Measurements from ENCODE around the gene KCNA1.

The KCNA1 gene

GRCh38 chr12:4899364-4899763 lies 10.3 kb upstream of the KCNA1 start:
- no peak overlapping the region for H3K9ac ChIP-seq (ENCODE audit: low read depth, low read length, poor library complexity)
- H4K91ac ChIP-seq (ENCODE audit: low read depth, low read length, poor library complexity) = no peak overlapping the region
- DNase-seq (ENCODE audit: low spot score) = no peak

GRCh38 chr12:4900327-4900726 lies 9.4 kb upstream of the KCNA1 start:
- no peak overlapping the region for H3K18ac ChIP-seq (ENCODE audit: low read length)
- no peak overlapping the region for H2AK5ac ChIP-seq (ENCODE audit: low read depth, low read length)
- no peak overlapping the region for H4K91ac ChIP-seq (ENCODE audit: low read depth, low read length, poor library complexity)
- H3K4me3 ChIP-seq (ENCODE audit: low read length in 2 of 2) = no peak overlapping the region
- WGBS, 2 donors (ENCODE audit: extremely low coverage in 2 of 2, insufficient read length in 2 of 2, insufficient replicate concordance in 1 of 2) = no CpG with 5 or more reads among the region's 5 CpGs
- no peak overlapping the region for H2BK15ac ChIP-seq (ENCODE audit: low read length)
- H2BK12ac ChIP-seq (ENCODE audit: low read length) = no peak overlapping the region
- peaks cover 0 to 9% (median 3%) of the 10 kb centered on the region in 3 experiments for H3K27me3 ChIP-seq (ENCODE audit: control insufficient read depth in 3 of 3, insufficient read depth in 3 of 3, low read depth in 1 of 3, low read length in 3 of 3)
- H3K79me1 ChIP-seq (ENCODE audit: low read depth, low read length) = no peaks in the 10 kb centered on the region
- H3K4ac ChIP-seq (ENCODE audit: low read length) = no peak overlapping the region
- DNase-seq (ENCODE audit: low spot score) = no peak
- no peak overlapping the region for H3K4me2 ChIP-seq (ENCODE audit: insufficient read depth, low read length, poor library complexity, severe bottlenecking)
- no peak overlapping the region for H2AFZ ChIP-seq (ENCODE audit: low read length)
- H3K27ac ChIP-seq (replicated peaks; ENCODE audit: low read length) = no peak overlapping the region
- H3K9ac ChIP-seq (ENCODE audit: low read depth, low read length, poor library complexity) = no peak overlapping the region
- no peak overlapping the region for H4K8ac ChIP-seq (ENCODE audit: low read depth, low read length)
- no peak overlapping the region for H2BK5ac ChIP-seq (ENCODE audit: low read length)
- H3K9me3 ChIP-seq (replicated peaks in 1 of 2; ENCODE audit: control insufficient read depth in 2 of 2, insufficient read depth in 1 of 2, low read depth in 1 of 2, low read length in 2 of 2) = no peaks in the 10 kb centered on the region
- no peak overlapping the region for H3K23ac ChIP-seq (ENCODE audit: low read depth, low read length, poor library complexity)
- H3K4me1 ChIP-seq (ENCODE audit: control insufficient read depth in 2 of 2, insufficient read depth in 1 of 2, low read depth in 1 of 2, low read length in 2 of 2) = peaks cover 0 to 2% of the 10 kb centered on the region in 2 donors
- no peaks in the 10 kb centered on the region for H3K36me3 ChIP-seq (replicated peaks in 1 of 2; ENCODE audit: control insufficient read depth in 2 of 2, insufficient read depth in 2 of 2, low read length in 2 of 2)
- no peak overlapping the region for H2BK120ac ChIP-seq (ENCODE audit: low read depth, low read length)
- H3K14ac ChIP-seq (ENCODE audit: low read length) = no peak overlapping the region

More at GRCh38 chr12:4899364-4899763, 10.3 kb upstream of the KCNA1 start:
- Histone ChIP-seq H3K18ac (ENCODE audit: low read length) (no peak overlapping the region), H3K4me1 (ENCODE audit: control insufficient read depth in 2 of 2, insufficient read depth in 1 of 2, low read depth in 1 of 2, low read length in 2 of 2) (peaks cover 0 to 2% of the 10 kb centered on the region in 2 donors), H3K4ac (ENCODE audit: low read length) (no peak overlapping the region), H2BK120ac (ENCODE audit: low read depth, low read length) (no peak overlapping the region), H2BK15ac (ENCODE audit: low read length) (no peak overlapping the region), H3K27me3 (ENCODE audit: control insufficient read depth in 3 of 3, insufficient read depth in 3 of 3, low read depth in 1 of 3, low read length in 3 of 3) (peaks cover 0 to 9% (median 3%) of the 10 kb centered on the region in 3 experiments), H3K23ac (ENCODE audit: low read depth, low read length, poor library complexity) (no peak overlapping the region), H3K36me3 (replicated peaks in 1 of 2; ENCODE audit: control insufficient read depth in 2 of 2, insufficient read depth in 2 of 2, low read length in 2 of 2) (no peaks in the 10 kb centered on the region), H3K27ac (replicated peaks; ENCODE audit: low read length) (no peak overlapping the region), H3K4me2 (ENCODE audit: insufficient read depth, low read length, poor library complexity, severe bottlenecking) (no peak overlapping the region), H2AK5ac (ENCODE audit: low read depth, low read length) (no peak overlapping the region), H2AFZ (ENCODE audit: low read length) (no peak overlapping the region), H3K9me3 (replicated peaks in 1 of 2; ENCODE audit: control insufficient read depth in 2 of 2, insufficient read depth in 1 of 2, low read depth in 1 of 2, low read length in 2 of 2) (no peaks in the 10 kb centered on the region), H3K14ac (ENCODE audit: low read length) (no peak overlapping the region), H4K8ac (ENCODE audit: low read depth, low read length) (no peak overlapping the region), H3K79me1 (ENCODE audit: low read depth, low read length) (no peaks in the 10 kb centered on the region), H2BK12ac (ENCODE audit: low read length) (no peak overlapping the region), H3K4me3 (ENCODE audit: low read length in 2 of 2) (no peak overlapping the region), H2BK5ac (ENCODE audit: low read length) (no peak overlapping the region)
- no CpG with 5 or more reads among the region's 4 CpGs for WGBS, 2 donors (ENCODE audit: extremely low coverage in 2 of 2, insufficient read length in 2 of 2, insufficient replicate concordance in 1 of 2)

- Histone ChIP-seq H3K23ac (ENCODE audit: low read depth, low read length, poor library complexity) (no peak overlapping the region), H3K79me1 (ENCODE audit: low read depth, low read length) (no peaks in the 10 kb centered on the region), H2BK15ac (ENCODE audit: low read length) (no peak overlapping the region), H3K9me3 (replicated peaks in 1 of 2; ENCODE audit: control insufficient read depth in 2 of 2, insufficient read depth in 1 of 2, low read depth in 1 of 2, low read length in 2 of 2) (no peaks in the 10 kb centered on the region), H3K4me1 (ENCODE audit: control insufficient read depth in 2 of 2, insufficient read depth in 1 of 2, low read depth in 1 of 2, low read length in 2 of 2) (peaks cover 4 to 12% of the 10 kb centered on the region in 2 donors), H2BK12ac (ENCODE audit: low read length) (no peak overlapping the region), H2AFZ (ENCODE audit: low read length) (no peak overlapping the region), H3K14ac (ENCODE audit: low read length) (no peak overlapping the region), H3K27ac (replicated peaks; ENCODE audit: low read length) (no peak overlapping the region), H2BK5ac (ENCODE audit: low read length) (no peak overlapping the region), H3K4ac (ENCODE audit: low read length) (no peak overlapping the region), H3K27me3 (ENCODE audit: control insufficient read depth in 3 of 3, insufficient read depth in 3 of 3, low read depth in 1 of 3, low read length in 3 of 3) (peaks cover 2 to 50% (median 15%) of the 10 kb centered on the region in 3 experiments), H4K91ac (ENCODE audit: low read depth, low read length, poor library complexity) (no peak overlapping the region), H3K18ac (ENCODE audit: low read length) (no peak overlapping the region), H3K9ac (ENCODE audit: low read depth, low read length, poor library complexity) (no peak overlapping the region), H4K8ac (ENCODE audit: low read depth, low read length) (no peak overlapping the region), H3K4me2 (ENCODE audit: insufficient read depth, low read length, poor library complexity, severe bottlenecking) (no peak overlapping the region), H3K4me3 (ENCODE audit: low read length in 2 of 2) (no peak overlapping the region), H2BK120ac (ENCODE audit: low read depth, low read length) (no peak overlapping the region), H2AK5ac (ENCODE audit: low read depth, low read length) (no peak overlapping the region), H3K36me3 (replicated peaks in 1 of 2; ENCODE audit: control insufficient read depth in 2 of 2, insufficient read depth in 2 of 2, low read length in 2 of 2) (no peaks in the 10 kb centered on the region)
- no peak for DNase-seq (ENCODE audit: low spot score)
Measured at GRCh38 chr12:4905316-4905715, 4.4 kb upstream of the KCNA1 start.

- no CpG with 5 or more reads among the region's 31 CpGs for WGBS, 2 donors (ENCODE audit: extremely low coverage in 2 of 2, insufficient read length in 2 of 2, insufficient replicate concordance in 1 of 2)
- Histone ChIP-seq H3K14ac (ENCODE audit: low read length) (peak overlapping the region; percentile 48), H3K4ac (ENCODE audit: low read length) (no peak overlapping the region), H4K8ac (ENCODE audit: low read depth, low read length) (no peak overlapping the region), H3K9ac (ENCODE audit: low read depth, low read length, poor library complexity) (no peak overlapping the region), H4K91ac (ENCODE audit: low read depth, low read length, poor library complexity) (no peak overlapping the region), H3K4me2 (ENCODE audit: insufficient read depth, low read length, poor library complexity, severe bottlenecking) (peak overlapping the region; percentile 96), H3K4me3 (ENCODE audit: low read length in 2 of 2) (peak overlapping the region in 1 of 2 donors; percentile 81), H2BK120ac (ENCODE audit: low read depth, low read length) (no peak overlapping the region), H2AFZ (ENCODE audit: low read length) (peak overlapping the region; percentile 84), H2BK5ac (ENCODE audit: low read length) (no peak overlapping the region), H3K27ac (replicated peaks; ENCODE audit: low read length) (no peak overlapping the region), H3K4me1 (ENCODE audit: control insufficient read depth in 2 of 2, insufficient read depth in 1 of 2, low read depth in 1 of 2, low read length in 2 of 2) (peaks cover 10 to 14% of the 10 kb centered on the region in 2 donors), H3K23ac (ENCODE audit: low read depth, low read length, poor library complexity) (peak overlapping the region; percentile 45), H3K18ac (ENCODE audit: low read length) (peak overlapping the region; percentile 49), H3K36me3 (replicated peaks in 1 of 2; ENCODE audit: control insufficient read depth in 2 of 2, insufficient read depth in 2 of 2, low read length in 2 of 2) (no peaks in the 10 kb centered on the region), H3K27me3 (ENCODE audit: control insufficient read depth in 3 of 3, insufficient read depth in 3 of 3, low read depth in 1 of 3, low read length in 3 of 3) (peaks cover 11 to 75% (median 38%) of the 10 kb centered on the region in 3 experiments), H3K79me1 (ENCODE audit: low read depth, low read length) (no peaks in the 10 kb centered on the region), H2AK5ac (ENCODE audit: low read depth, low read length) (no peak overlapping the region), H2BK12ac (ENCODE audit: low read length) (no peak overlapping the region), H2BK15ac (ENCODE audit: low read length) (no peak overlapping the region), H3K9me3 (replicated peaks in 1 of 2; ENCODE audit: control insufficient read depth in 2 of 2, insufficient read depth in 1 of 2, low read depth in 1 of 2, low read length in 2 of 2) (peaks cover 0 to 11% of the 10 kb centered on the region in 2 donors)
- peak; percentile 89 for DNase-seq (ENCODE audit: low spot score)
Measured at GRCh38 chr12:4908684-4909409, 858 bp upstream of the KCNA1 start.
